HL-60/S4 treated with phorbol 12-myristate 13-acetate at 8.2 ng/mL for 4 days and 3 days (cell line): ENCODE measurements around the gene ZNF512.
"Not testable (repeated sequence)": the region's sequence is repeated elsewhere in the genome, so short reads cannot be mapped to it uniquely, and the experiment has no call there.

Source experiments
- in situ Hi-C: fragments of 300-500 bp; cut with MboI; formaldehyde crosslinking; loops from 2 replicates; pipeline ENCODE4 v1.15.0; 2022; ENCODE audit warnings: low sequenced_read_pairs

Gene ZNF512

GRCh38 chr2:27581417-27582128 is 1.3 kb upstream of the ZNF512 start:
- in situ Hi-C loops = no loop called here

GRCh38 chr2:27582129-27582694 is 630 bp upstream of the ZNF512 start:
- in situ Hi-C loops = no loop called here

DNA sequence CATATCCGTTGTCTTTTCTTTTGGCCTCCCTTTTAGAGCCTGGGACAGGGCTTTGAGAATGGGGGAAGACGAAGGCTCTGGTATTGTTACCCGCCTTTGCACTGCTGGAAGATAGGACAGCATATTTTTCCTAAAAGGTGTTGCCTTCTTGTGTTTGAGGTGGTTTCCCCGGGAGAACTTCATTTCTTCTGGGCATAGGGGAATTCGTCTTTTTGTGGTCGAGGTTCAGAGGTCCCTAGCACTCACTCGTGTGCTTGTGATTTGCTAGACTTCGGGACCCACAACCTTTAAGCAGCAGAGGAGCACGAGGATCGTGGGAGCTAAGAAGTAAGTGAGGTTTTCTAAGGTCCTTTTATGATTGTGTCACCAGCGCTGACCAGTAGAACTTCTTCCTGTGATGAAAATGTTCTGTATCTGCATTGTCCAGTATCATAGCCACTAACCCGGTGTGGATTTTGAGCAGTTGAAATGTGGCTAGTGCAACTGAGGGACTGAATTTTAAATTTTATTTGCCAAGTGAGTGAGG is 611 bp downstream of the ZNF512 start:
- in situ Hi-C loops = no loop called here

- in situ Hi-C loops = no loop called here
These were observed 1.8 kb downstream of the ZNF512 start for GRCh38 chr2:27584597-27584996.

- in situ Hi-C loops = no loop called here
These were observed 4.2 kb downstream of the ZNF512 start for GRCh38 chr2:27587025-27587424.

DNA sequence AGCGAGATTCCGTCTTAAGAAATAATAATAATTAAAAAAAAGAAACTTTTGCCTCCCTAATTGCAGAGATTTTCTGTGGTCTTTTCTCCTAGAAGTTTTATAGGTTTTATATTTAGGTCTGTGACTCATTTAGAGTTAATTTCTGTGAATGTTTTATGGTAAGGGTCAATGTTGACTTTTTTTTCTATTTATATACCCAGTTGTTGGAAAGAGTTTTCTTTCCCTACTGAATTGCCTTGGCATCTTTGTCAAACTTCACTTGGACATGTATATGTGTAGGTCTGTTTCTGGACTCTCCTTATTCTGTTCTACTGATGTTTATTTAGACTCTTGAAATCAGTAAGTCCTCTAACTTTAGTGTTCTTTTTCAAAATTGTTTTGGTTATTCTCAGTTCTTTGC is 5.5 kb downstream of the ZNF512 start:
- in situ Hi-C loops = no loop called here

GRCh38 chr2:27591745-27592144 is 8.9 kb downstream of the ZNF512 start:
- in situ Hi-C loops = no loop called here

DNA sequence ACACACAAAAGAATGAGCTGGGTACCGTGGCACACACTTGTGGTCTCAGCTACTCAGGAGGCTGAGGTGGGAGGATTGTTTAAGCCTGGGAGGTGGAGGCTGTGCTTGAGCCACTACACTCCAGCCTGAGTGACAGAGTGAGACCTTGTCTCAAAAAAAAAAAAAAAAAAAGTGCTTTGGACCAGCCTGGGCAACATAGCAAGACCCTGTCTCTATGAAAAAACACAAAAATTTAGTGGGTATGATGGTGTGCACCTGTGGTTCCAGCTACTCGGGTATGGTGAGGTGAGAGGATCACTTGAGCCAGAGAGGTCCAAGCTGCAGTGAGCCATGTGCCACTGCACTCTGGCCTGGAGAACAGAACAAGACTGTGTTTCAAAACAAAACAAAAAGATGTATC is 10.4 kb downstream of the ZNF512 start:
- in situ Hi-C loops = no loop called here

DNA sequence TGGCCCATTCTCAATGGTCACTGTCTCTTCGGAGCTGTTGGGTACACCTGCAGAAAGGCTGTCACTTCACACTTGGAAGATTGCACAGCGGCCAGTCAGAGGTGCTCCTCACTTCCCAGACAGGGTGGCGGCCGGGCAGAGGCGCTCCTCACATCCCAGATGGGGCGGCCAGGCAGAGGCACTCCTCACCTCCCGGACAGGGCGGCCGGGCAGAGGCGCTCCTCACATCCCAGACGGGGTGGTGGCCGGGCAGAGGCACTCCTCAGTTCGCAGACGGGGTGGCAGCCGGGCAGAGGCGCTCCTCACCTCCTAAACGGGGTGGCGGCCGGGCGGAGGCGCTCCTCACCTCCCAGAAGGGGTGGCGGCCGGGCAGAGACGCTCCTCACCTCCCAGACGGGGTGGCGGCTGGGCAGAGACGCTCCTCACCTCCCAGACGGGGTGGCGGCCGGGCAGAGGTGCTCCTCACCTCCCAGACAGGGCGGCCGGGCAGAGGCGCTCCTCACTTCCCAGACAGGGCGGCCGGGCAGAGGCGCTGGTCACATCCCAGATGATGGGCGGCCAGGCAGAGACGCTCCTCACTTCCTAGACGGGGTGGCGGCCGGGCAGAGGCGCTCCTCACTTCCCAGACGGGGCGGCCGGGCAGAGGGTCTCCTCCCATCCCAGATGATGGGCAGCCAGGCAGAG is 11.3 kb downstream of the ZNF512 start:
- in situ Hi-C loops = not testable (repeated sequence)

- in situ Hi-C loops = not testable (repeated sequence)
These were observed 12.6 kb downstream of the ZNF512 start for GRCh38 chr2:27595412-27595811.

GRCh38 chr2:27596627-27597026 is 13.8 kb downstream of the ZNF512 start:
- in situ Hi-C loops = no loop called here

DNA sequence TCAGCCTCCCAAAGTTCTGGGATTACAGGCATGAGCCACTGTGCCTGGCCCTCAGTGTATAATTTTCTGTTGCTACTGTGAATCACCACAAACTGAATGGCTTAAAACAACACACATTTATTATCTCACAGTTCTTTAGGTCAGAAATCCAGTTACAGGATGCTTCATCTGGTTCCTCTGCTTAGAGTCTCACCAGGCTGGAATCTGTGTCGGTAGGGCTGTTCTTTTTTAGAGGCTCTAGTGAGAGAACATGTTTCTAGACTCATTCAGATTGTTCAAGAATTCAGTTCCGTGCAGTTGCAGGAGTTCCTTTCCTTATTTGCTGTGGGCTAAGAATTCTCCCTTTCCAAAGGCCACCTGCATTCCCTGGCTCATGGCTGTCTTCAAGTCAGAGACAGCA is 23.8 kb downstream of the ZNF512 start:
- in situ Hi-C loops = no loop called here

DNA sequence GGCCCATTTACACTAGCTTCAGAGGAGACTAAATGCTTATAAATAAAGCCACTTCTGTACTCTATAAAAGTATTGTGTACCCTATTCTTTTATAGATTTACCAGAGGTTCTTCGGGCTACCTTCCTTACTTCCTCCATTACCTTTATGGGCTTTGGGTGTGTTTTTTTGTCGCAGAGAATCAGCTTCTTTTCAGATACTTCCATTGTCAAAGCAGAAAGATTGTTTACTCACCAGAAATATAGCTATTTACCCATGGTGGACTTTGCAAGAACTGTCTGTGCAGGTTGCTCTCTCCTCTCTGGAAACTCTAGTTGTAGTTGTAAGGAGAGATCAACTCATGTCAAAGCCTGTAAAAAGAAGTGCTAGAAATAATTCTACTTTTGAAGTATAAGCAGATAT is 31.1 kb downstream of the ZNF512 start:
- in situ Hi-C loops = no loop called here

- in situ Hi-C loops = no loop called here
These were observed 32.5 kb downstream of the ZNF512 start for GRCh38 chr2:27615316-27615715.

GRCh38 chr2:27621524-27621923 is 38.7 kb downstream of the ZNF512 start:
- in situ Hi-C loops = no loop called here

DNA sequence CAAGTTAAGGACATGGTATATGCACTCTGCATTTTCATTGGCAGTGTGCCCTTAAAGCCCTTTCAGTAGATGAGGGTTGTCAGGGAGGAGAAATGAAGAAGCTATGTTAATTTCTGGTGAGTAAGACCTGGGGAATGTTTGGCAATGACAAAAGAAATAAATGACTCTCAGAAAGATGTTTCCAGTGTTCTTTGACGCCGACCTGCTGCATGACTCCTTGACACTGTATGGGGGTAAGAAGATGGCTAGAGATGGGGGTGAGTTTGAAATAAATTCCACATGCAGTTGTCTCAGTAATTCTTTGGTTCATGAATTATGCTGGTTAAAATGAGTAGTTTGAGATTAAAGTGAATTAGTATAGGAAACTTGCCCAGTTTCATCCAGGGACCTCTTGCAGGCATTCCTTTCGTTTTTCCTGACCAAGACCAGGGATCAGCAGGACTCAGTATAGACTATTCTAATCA is 40.1 kb downstream of the ZNF512 start:
- in situ Hi-C loops = no loop called here

- in situ Hi-C loops = no loop called here
These were observed 42.1 kb downstream of the ZNF512 start for GRCh38 chr2:27624943-27625342.

DNA sequence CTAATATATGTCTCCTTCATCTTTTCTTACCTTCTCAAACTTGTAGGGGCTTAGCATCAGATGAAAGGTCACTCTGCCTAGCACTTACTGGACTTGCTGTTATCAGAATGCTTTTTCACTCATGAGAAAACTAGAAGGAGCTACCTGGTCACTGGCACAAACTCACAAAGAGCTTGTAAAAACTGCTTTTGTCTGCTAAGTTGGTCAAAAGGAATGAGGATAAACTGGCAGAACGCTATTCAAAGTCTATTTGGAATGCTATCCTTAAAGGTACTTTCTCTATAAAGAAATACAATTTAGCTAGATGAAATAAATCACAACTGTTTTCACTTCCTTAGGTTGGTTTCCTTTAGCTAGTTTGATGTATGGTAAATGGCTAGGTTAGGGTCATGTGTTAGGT is 43.5 kb downstream of the ZNF512 start:
- in situ Hi-C loops = not testable (repeated sequence)

- in situ Hi-C loops = not testable (repeated sequence)
These were observed 44.1 kb downstream of the ZNF512 start for GRCh38 chr2:27626921-27627320.

- in situ Hi-C loops = no loop called here
These were observed 45.3 kb downstream of the ZNF512 start for GRCh38 chr2:27627963-27628766.
